Measurements from ENCODE around the gene METTL16. TPM values are rescaled to one million over a fixed set of nuclear protein-coding genes. Genes with fewer than 3 reads are reported as not detected.

Gene METTL16
- total and polyA plus RNA-seq, 2 of the 4 experiments (the other 2 are of a cell fraction): 11.8 to 15.4 TPM

DNA sequence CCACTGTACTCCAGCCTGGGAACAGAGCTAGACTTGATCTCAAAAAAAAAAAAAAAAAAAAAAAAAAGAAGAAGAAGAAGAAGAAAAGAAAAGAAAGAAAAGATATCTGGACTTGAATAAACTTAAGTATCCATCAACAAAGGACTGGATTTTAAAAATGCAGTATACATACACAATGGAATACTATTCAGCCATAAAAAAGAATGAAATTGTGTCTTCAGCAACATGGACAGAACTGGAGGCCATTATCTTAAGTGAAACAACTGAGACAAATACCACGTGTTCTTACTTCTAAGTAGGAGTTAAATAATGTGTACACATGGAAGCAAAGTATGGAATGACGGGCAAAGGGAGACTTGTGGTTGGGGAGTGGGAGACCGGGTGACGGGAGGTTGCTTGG is 70.8 kb downstream of the METTL16 start:
- Histone ChIP-seq H2AK9ac (replicated peaks; ENCODE audit: low read depth, low read length, poor library complexity) (no peak overlapping the region), H3K4me1 (ENCODE audit: control insufficient read depth, insufficient read depth, low read length) (peaks cover 10% of the 10 kb centered on the region), H3K4me2 (ENCODE audit: low read depth, low read length) (no peak overlapping the region), H2BK20ac (ENCODE audit: low read depth, low read length) (no peak overlapping the region), H4K5ac (ENCODE audit: low read depth, low read length) (no peak overlapping the region), H3K9ac (ENCODE audit: low read depth, low read length) (no peak overlapping the region), H3K27me3 (ENCODE audit: control insufficient read depth, insufficient read depth, low read length) (no peaks in the 10 kb centered on the region), H3K23ac (ENCODE audit: low read depth, low read length) (no peak overlapping the region), H3K4ac (ENCODE audit: low read depth, low read length) (no peak overlapping the region), H3K4me3 (ENCODE audit: insufficient read depth, low read depth, low read length) (no peak overlapping the region), H2AK5ac (ENCODE audit: low read depth, low read length) (no peak overlapping the region), H3K56ac (ENCODE audit: extremely low read depth, insufficient read depth, low read length) (no peak overlapping the region), H4K8ac (ENCODE audit: low read depth in 2 of 2, low read length in 2 of 2) (no peak overlapping the region), H2BK15ac (ENCODE audit: low read depth, low read length) (no peak overlapping the region), H3K9me1 (ENCODE audit: insufficient read depth, low read length) (peaks cover 5% of the 10 kb centered on the region), H3K9me3 (ENCODE audit: control insufficient read depth, insufficient read depth, low read length) (no peaks in the 10 kb centered on the region), H4K20me1 (ENCODE audit: insufficient read depth, low read length) (no peaks in the 10 kb centered on the region), H2BK120ac (ENCODE audit: low read depth, low read length) (no peak overlapping the region), H2AFZ (replicated peaks; ENCODE audit: low read length, poor library complexity) (no peak overlapping the region), H3K14ac (replicated peaks; ENCODE audit: low read depth, low read length) (no peak overlapping the region), H3K79me1 (ENCODE audit: low read depth in 1 of 2, low read length in 2 of 2) (peaks cover 0 to 10% of the 10 kb centered on the region in 2 experiments; a peak in 2 of 4 replicates), H4K91ac (ENCODE audit: insufficient read depth, low read depth, low read length) (no peak overlapping the region), H2BK5ac (ENCODE audit: low read depth, low read length, poor library complexity, severe bottlenecking) (no peak overlapping the region), H3K18ac (ENCODE audit: low read depth, low read length) (no peak overlapping the region), H3K36me3 (ENCODE audit: control insufficient read depth, insufficient read depth, low read length) (peaks cover 14% of the 10 kb centered on the region), H3K27ac (ENCODE audit: insufficient read depth, low read length) (no peak overlapping the region)
- intact Hi-C loops (cut with micrococcal nuclease): no loop called here
- no CpG with 5 or more reads among the region's 4 CpGs for WGBS, 2 experiments (ENCODE audit: extremely low coverage in 2 of 2, insufficient read length in 1 of 2)
- no peak for ATAC-seq (ENCODE audit: low read depth)
- TF ChIP-seq RFX5 (IDR thresholded peaks at IDR 0.05; ENCODE audit: low read depth, low read length) (no peak), MAFK (IDR thresholded peaks at IDR 0.05; ENCODE audit: low read depth, low read length) (no peak), NFE2L2 (IDR thresholded peaks at IDR 0.05; ENCODE audit: low read depth, low read length) (no peak), RAD21 (IDR thresholded peaks at IDR 0.05; ENCODE audit: low read length) (no peak), POLR2A (IDR thresholded peaks at IDR 0.05; ENCODE audit: low read depth, low read length) (no peak), CHD1 (IDR thresholded peaks at IDR 0.05; ENCODE audit: low read depth, low read length) (no peak), CEBPB (IDR thresholded peaks at IDR 0.05; ENCODE audit: low read depth, low read length) (no peak), SMC3 (IDR thresholded peaks at IDR 0.05; ENCODE audit: low read depth, low read length) (no peak), BHLHE40 (IDR thresholded peaks at IDR 0.05; ENCODE audit: low read depth, low read length) (no peak), MXI1 (IDR thresholded peaks at IDR 0.05; ENCODE audit: borderline replicate concordance, low read depth, low read length) (no peak), MAZ (IDR thresholded peaks at IDR 0.05; ENCODE audit: borderline replicate concordance, low read depth, low read length) (no peak), FOS (IDR thresholded peaks at IDR 0.05; ENCODE audit: low read depth, low read length) (no peak), RCOR1 (IDR thresholded peaks at IDR 0.05; ENCODE audit: insufficient replicate concordance, low read length) (no peak)
- TF ChIP-seq, protein P1, sequence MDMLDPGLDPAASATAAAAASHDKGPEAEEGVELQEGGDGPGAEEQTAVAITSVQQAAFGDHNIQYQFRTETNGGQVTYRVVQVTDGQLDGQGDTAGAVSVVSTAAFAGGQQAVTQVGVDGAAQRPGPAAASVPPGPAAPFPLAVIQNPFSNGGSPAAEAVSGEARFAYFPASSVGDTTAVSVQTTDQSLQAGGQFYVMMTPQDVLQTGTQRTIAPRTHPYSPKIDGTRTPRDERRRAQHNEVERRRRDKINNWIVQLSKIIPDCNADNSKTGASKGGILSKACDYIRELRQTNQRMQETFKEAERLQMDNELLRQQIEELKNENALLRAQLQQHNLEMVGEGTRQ (IDR thresholded peaks at IDR 0.05; ENCODE audit: low read depth, low read length): no peak
- TF ChIP-seq, protein P2, sequence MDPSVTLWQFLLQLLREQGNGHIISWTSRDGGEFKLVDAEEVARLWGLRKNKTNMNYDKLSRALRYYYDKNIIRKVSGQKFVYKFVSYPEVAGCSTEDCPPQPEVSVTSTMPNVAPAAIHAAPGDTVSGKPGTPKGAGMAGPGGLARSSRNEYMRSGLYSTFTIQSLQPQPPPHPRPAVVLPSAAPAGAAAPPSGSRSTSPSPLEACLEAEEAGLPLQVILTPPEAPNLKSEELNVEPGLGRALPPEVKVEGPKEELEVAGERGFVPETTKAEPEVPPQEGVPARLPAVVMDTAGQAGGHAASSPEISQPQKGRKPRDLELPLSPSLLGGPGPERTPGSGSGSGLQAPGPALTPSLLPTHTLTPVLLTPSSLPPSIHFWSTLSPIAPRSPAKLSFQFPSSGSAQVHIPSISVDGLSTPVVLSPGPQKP (IDR thresholded peaks at IDR 0.05; ENCODE audit: borderline replicate concordance, low read depth, low read length): no peak
- TF ChIP-seq, protein P3, sequence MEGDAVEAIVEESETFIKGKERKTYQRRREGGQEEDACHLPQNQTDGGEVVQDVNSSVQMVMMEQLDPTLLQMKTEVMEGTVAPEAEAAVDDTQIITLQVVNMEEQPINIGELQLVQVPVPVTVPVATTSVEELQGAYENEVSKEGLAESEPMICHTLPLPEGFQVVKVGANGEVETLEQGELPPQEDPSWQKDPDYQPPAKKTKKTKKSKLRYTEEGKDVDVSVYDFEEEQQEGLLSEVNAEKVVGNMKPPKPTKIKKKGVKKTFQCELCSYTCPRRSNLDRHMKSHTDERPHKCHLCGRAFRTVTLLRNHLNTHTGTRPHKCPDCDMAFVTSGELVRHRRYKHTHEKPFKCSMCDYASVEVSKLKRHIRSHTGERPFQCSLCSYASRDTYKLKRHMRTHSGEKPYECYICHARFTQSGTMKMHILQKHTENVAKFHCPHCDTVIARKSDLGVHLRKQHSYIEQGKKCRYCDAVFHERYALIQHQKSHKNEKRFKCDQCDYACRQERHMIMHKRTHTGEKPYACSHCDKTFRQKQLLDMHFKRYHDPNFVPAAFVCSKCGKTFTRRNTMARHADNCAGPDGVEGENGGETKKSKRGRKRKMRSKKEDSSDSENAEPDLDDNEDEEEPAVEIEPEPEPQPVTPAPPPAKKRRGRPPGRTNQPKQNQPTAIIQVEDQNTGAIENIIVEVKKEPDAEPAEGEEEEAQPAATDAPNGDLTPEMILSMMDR (conservative IDR thresholded peaks at IDR 0.05; ENCODE audit: low read depth, low read length): no peak
- dilution Hi-C loops (cut with HindIII; ENCODE audit: low sequenced_read_pairs, unreplicated experiment): no loop called here
- no TSS peak for BruUV-seq (replicated peaks)
- ChIA-PET POLR2A (ENCODE audit: unreplicated experiment) (no interaction called here), CTCF (no interaction called here)
- in situ Hi-C loops (cut with MboI; ENCODE audit: low sequenced_read_pairs): no loop called here
- DNase-seq: no peak
